Measurements from ENCODE around the gene DACT1.

DNA sequence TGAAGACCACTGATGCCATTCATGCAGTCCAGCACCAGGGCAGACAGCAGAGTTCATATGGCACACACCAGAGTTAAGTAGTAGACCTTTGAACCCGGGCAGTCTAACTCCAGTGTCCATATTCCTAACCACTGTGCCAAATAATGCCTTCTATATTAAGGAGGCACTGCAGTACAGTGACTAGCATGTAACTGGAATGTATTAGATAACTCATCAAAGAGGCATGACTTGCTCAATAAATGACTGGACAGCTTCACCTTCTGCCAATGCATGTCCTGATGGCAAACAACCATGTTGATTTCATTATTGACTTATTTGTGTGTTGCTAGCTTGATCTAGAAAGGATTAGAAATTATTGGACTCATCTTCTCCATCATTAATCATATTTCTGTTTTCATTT lies 40.2 kb downstream of the DACT1 start:
- TF ChIP-seq, protein P1, sequence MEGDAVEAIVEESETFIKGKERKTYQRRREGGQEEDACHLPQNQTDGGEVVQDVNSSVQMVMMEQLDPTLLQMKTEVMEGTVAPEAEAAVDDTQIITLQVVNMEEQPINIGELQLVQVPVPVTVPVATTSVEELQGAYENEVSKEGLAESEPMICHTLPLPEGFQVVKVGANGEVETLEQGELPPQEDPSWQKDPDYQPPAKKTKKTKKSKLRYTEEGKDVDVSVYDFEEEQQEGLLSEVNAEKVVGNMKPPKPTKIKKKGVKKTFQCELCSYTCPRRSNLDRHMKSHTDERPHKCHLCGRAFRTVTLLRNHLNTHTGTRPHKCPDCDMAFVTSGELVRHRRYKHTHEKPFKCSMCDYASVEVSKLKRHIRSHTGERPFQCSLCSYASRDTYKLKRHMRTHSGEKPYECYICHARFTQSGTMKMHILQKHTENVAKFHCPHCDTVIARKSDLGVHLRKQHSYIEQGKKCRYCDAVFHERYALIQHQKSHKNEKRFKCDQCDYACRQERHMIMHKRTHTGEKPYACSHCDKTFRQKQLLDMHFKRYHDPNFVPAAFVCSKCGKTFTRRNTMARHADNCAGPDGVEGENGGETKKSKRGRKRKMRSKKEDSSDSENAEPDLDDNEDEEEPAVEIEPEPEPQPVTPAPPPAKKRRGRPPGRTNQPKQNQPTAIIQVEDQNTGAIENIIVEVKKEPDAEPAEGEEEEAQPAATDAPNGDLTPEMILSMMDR (IDR thresholded peaks at IDR 0.05), result no peak
- TF ChIP-seq POLR2A (IDR thresholded peaks at IDR 0.05), result no peak

Data from thyroid gland (tissue), 4 donors.